Measurements from ENCODE around the gene EMILIN2. TPM values are rescaled to one million over a fixed set of nuclear protein-coding genes. Genes with fewer than 3 reads are reported as not detected.

EMILIN2 gene
- total RNA-seq, 2 experiments from 2014 or later, result 0.15 to 1.4 TPM

DNA sequence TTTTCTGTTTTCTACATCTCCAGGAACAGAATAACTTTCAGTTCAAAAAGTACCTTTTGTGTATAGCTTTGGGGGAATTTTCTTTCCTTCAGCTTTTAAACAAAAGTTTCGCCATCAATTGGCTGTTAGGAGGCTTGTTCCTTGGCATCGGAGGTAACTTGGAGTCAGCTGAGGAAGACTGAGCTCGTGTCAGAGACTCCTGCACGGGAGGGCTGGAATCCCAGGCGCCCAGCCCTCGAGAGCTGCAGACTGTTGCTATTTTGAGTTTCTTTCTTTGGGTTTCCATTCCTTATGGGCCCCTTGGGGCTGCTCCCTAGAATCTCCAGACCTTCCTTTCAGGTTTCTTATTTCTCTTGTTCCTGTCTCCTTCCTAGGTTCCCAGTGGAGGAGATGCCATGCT is 8.1 kb downstream of the EMILIN2 start:
- ChIA-PET CTCF (ENCODE audit: unreplicated experiment) (interaction anchor here (0.8 kb wide), 1 partner anchor 29 kb away, joined by 3 read pairs; no protein-coding TSS in a partner anchor), POLR2A (interaction anchor here (0.5 to 0.9 kb wide), 3 partner anchors 26 to 888 kb away, joined by 3 read pairs; no protein-coding TSS in a partner anchor)
- no peak for DNase-seq (ENCODE audit: low spot score)
- no peaks in the 10 kb centered on the region for H3K4me1 ChIP-seq (ENCODE audit: insufficient read depth, low read length, poor library complexity, severe bottlenecking)
- no peaks in the 10 kb centered on the region for H4K20me1 ChIP-seq (ENCODE audit: insufficient read depth, low read length)
- H3K79me2 ChIP-seq (ENCODE audit: insufficient read depth, low read depth, low read length), result no peaks in the 10 kb centered on the region
- H3K4me3 ChIP-seq (ENCODE audit: low read depth, low read length, poor library complexity, severe bottlenecking), result no peak overlapping the region
- H3K4me2 ChIP-seq (ENCODE audit: low read length), result no peak overlapping the region
- BruUV-seq (replicated peaks), result no TSS peak
- no peak overlapping the region for H2AFZ ChIP-seq (ENCODE audit: low read length)
- no peak overlapping the region for H3K27ac ChIP-seq (ENCODE audit: low read depth, low read length, poor library complexity, severe bottlenecking)
- intact Hi-C loops (cut with micrococcal nuclease; ENCODE audit: unreplicated experiment), result no loop called here
- TF ChIP-seq EZH2phosphoT487 (IDR thresholded peaks at IDR 0.05; ENCODE audit: borderline replicate concordance, low read depth, low read length) (no peak), CTCF (conservative IDR thresholded peaks at IDR 0.05; ENCODE audit: low read length) (no peak)
- no peaks in the 10 kb centered on the region for H3K9me3 ChIP-seq (ENCODE audit: low read length)
- H3K36me3 ChIP-seq (ENCODE audit: insufficient read depth, low read length), result no peaks in the 10 kb centered on the region
- H3K9me2 ChIP-seq (ENCODE audit: insufficient read depth, low read length), result no peaks in the 10 kb centered on the region

- Histone ChIP-seq H3K36me3 (ENCODE audit: insufficient read depth, low read length) (no peaks in the 10 kb centered on the region), H4K20me1 (ENCODE audit: insufficient read depth, low read length) (no peaks in the 10 kb centered on the region), H3K9me3 (ENCODE audit: low read length) (no peaks in the 10 kb centered on the region), H3K4me1 (ENCODE audit: insufficient read depth, low read length, poor library complexity, severe bottlenecking) (no peaks in the 10 kb centered on the region), H2AFZ (ENCODE audit: low read length) (no peak overlapping the region), H3K79me2 (ENCODE audit: insufficient read depth, low read depth, low read length) (no peaks in the 10 kb centered on the region), H3K4me3 (ENCODE audit: low read depth, low read length, poor library complexity, severe bottlenecking) (no peak overlapping the region), H3K4me2 (ENCODE audit: low read length) (no peak overlapping the region), H3K9me2 (ENCODE audit: insufficient read depth, low read length) (no peaks in the 10 kb centered on the region), H3K27ac (ENCODE audit: low read depth, low read length, poor library complexity, severe bottlenecking) (no peak overlapping the region)
- intact Hi-C loops (cut with micrococcal nuclease; ENCODE audit: unreplicated experiment), result no loop called here
- BruUV-seq (replicated peaks), result no TSS peak
- CTCF ChIA-PET (ENCODE audit: unreplicated experiment), result interaction anchor here (0.8 kb wide), 1 partner anchor 28 kb away, joined by 3 read pairs; no protein-coding TSS in a partner anchor
- POLR2A ChIA-PET, result interaction anchor here (0.5 kb wide), 1 partner anchor 318 kb away, joined by 3 read pairs; no protein-coding TSS in a partner anchor
- TF ChIP-seq EZH2phosphoT487 (IDR thresholded peaks at IDR 0.05; ENCODE audit: borderline replicate concordance, low read depth, low read length) (no peak), CTCF (conservative IDR thresholded peaks at IDR 0.05; ENCODE audit: low read length) (no peak)
- DNase-seq (ENCODE audit: low spot score), result no peak
Measured at GRCh38 chr18:2855560-2856350, 8.9 kb downstream of the EMILIN2 start.
